ENCODE measurements around the gene RALB.

The RALB gene

GRCh38 chr2:120336749-120337148, 84.1 kb downstream of the RALB start:
- no peak overlapping the region for H3K4me3 ChIP-seq (ENCODE audit: low read length)
- peaks cover 12% of the 10 kb centered on the region for H3K27me3 ChIP-seq (ENCODE audit: control insufficient read depth, insufficient read depth, low read length)
- H3K36me3 ChIP-seq (ENCODE audit: control insufficient read depth, insufficient read depth, low read length) = no peaks in the 10 kb centered on the region
- no peaks in the 10 kb centered on the region for H3K4me1 ChIP-seq (ENCODE audit: control insufficient read depth, insufficient read depth, low read length)
- H3K27ac ChIP-seq (ENCODE audit: low read depth, low read length) = no peak overlapping the region
- no peak overlapping the region for H3K9ac ChIP-seq (ENCODE audit: low read length)

- H3K9ac ChIP-seq (ENCODE audit: low read length) = no peak overlapping the region
- no peaks in the 10 kb centered on the region for H3K36me3 ChIP-seq (ENCODE audit: control insufficient read depth, insufficient read depth, low read length)
- no peaks in the 10 kb centered on the region for H3K4me1 ChIP-seq (ENCODE audit: control insufficient read depth, insufficient read depth, low read length)
- peaks cover 21% of the 10 kb centered on the region for H3K27me3 ChIP-seq (ENCODE audit: control insufficient read depth, insufficient read depth, low read length)
- H3K4me3 ChIP-seq (ENCODE audit: low read length) = no peak overlapping the region
- H3K27ac ChIP-seq (ENCODE audit: low read depth, low read length) = no peak overlapping the region
Measured at GRCh38 chr2:120338015-120338414, 85.4 kb downstream of the RALB start.

- peaks cover 34% of the 10 kb centered on the region for H3K27me3 ChIP-seq (ENCODE audit: control insufficient read depth, insufficient read depth, low read length)
Measured at GRCh38 chr2:120341977-120342376, 89.3 kb downstream of the RALB start.

GRCh38 chr2:120342446-120342845, 89.8 kb downstream of the RALB start:
- Histone ChIP-seq H3K27ac (ENCODE audit: low read depth, low read length) (no peak overlapping the region), H3K4me3 (ENCODE audit: low read length) (no peak overlapping the region), H3K27me3 (ENCODE audit: control insufficient read depth, insufficient read depth, low read length) (peaks cover 36% of the 10 kb centered on the region), H3K9ac (ENCODE audit: low read length) (no peak overlapping the region), H3K4me1 (ENCODE audit: control insufficient read depth, insufficient read depth, low read length) (no peaks in the 10 kb centered on the region), H3K36me3 (ENCODE audit: control insufficient read depth, insufficient read depth, low read length) (no peaks in the 10 kb centered on the region)

More at GRCh38 chr2:120341977-120342376, 89.3 kb downstream of the RALB start:
- H3K27ac ChIP-seq (ENCODE audit: low read depth, low read length) = no peak overlapping the region
- H3K4me3 ChIP-seq (ENCODE audit: low read length) = no peak overlapping the region
- no peaks in the 10 kb centered on the region for H3K4me1 ChIP-seq (ENCODE audit: control insufficient read depth, insufficient read depth, low read length)
- H3K9ac ChIP-seq (ENCODE audit: low read length) = no peak overlapping the region
- no peaks in the 10 kb centered on the region for H3K36me3 ChIP-seq (ENCODE audit: control insufficient read depth, insufficient read depth, low read length)

- Histone ChIP-seq H3K36me3 (ENCODE audit: control insufficient read depth, insufficient read depth, low read length) (no peaks in the 10 kb centered on the region), H3K9ac (ENCODE audit: low read length) (no peak overlapping the region), H3K27me3 (ENCODE audit: control insufficient read depth, insufficient read depth, low read length) (peaks cover 39% of the 10 kb centered on the region), H3K4me1 (ENCODE audit: control insufficient read depth, insufficient read depth, low read length) (no peaks in the 10 kb centered on the region), H3K27ac (ENCODE audit: low read depth, low read length) (no peak overlapping the region), H3K4me3 (ENCODE audit: low read length) (no peak overlapping the region)
Measured at GRCh38 chr2:120343100-120343432, 90.4 kb downstream of the RALB start.

GRCh38 chr2:120343433-120344105, 90.9 kb downstream of the RALB start:
- H3K4me3 ChIP-seq (ENCODE audit: low read length) = peak overlapping the region; percentile 35

More at GRCh38 chr2:120343433-120344105, 90.9 kb downstream of the RALB start:
- Histone ChIP-seq H3K27me3 (ENCODE audit: control insufficient read depth, insufficient read depth, low read length) (peaks cover 42% of the 10 kb centered on the region), H3K4me1 (ENCODE audit: control insufficient read depth, insufficient read depth, low read length) (no peaks in the 10 kb centered on the region), H3K9ac (ENCODE audit: low read length) (no peak overlapping the region), H3K36me3 (ENCODE audit: control insufficient read depth, insufficient read depth, low read length) (no peaks in the 10 kb centered on the region), H3K27ac (ENCODE audit: low read depth, low read length) (no peak overlapping the region)
